GM19238 (cell line): ENCODE data around the gene PAQR4.

Source experiments
- DNase-seq: peaks from one replicate; pipeline ENCODE4 v3.0.0; 2011; ENCODE audit warnings: low spot score; ENCODE audit not compliant: insufficient read length

The PAQR4 gene

GRCh38 chr16:2980227-2981176 is 11.4 kb downstream of the PAQR4 start, which contains the start of gene PKMYT1:
PKMYT1 (minus strand) TSS chr16:2980446; CDS start chr16:2979657, 789 bp downstream.
- peak; percentile 100 for DNase-seq

GRCh38 chr16:2981177-2981898 is 12.2 kb downstream of the PAQR4 start:
- DNase-seq, result no peak

GRCh38 chr16:2981899-2982250 is 12.7 kb downstream of the PAQR4 start:
- no peak for DNase-seq

- no peak for DNase-seq
These were observed 13.3 kb downstream of the PAQR4 start for GRCh38 chr16:2982402-2982801.

- peak; percentile 90 for DNase-seq
These were observed 14.6 kb downstream of the PAQR4 start for GRCh38 chr16:2983706-2984136.

GRCh38 chr16:2985462-2985861 is 16.3 kb downstream of the PAQR4 start:
- no peak for DNase-seq

GRCh38 chr16:2985893-2986355 is 16.8 kb downstream of the PAQR4 start:
- DNase-seq, result no peak

GRCh38 chr16:2986623-2987188 is 17.6 kb downstream of the PAQR4 start:
- no peak for DNase-seq

GRCh38 chr16:2987286-2987685 is 18.1 kb downstream of the PAQR4 start:
- DNase-seq, result no peak

GRCh38 chr16:2987833-2988232 is 18.7 kb downstream of the PAQR4 start:
- DNase-seq, result no peak

- no peak for DNase-seq
These were observed 19.5 kb downstream of the PAQR4 start for GRCh38 chr16:2988590-2989099.

GRCh38 chr16:2990891-2991290 is 21.7 kb downstream of the PAQR4 start:
- DNase-seq, result no peak

GRCh38 chr16:2991566-2992261 is 22.6 kb downstream of the PAQR4 start:
- no peak for DNase-seq

GRCh38 chr16:2992383-2993081 is 23.4 kb downstream of the PAQR4 start:
- DNase-seq, result no peak

GRCh38 chr16:2996298-2996697 is 27.1 kb downstream of the PAQR4 start:
- no peak for DNase-seq

GRCh38 chr16:2999929-3000328 is 30.8 kb downstream of the PAQR4 start:
- DNase-seq, result no peak

- no peak for DNase-seq
These were observed 31.4 kb downstream of the PAQR4 start for GRCh38 chr16:3000540-3000939.

GRCh38 chr16:3001316-3001715 is 32.2 kb downstream of the PAQR4 start:
- no peak for DNase-seq

- DNase-seq, result peak; percentile 100
These were observed 34.6 kb downstream of the PAQR4 start for GRCh38 chr16:3003582-3004270.

GRCh38 chr16:3004319-3004718 is 35.2 kb downstream of the PAQR4 start:
- no peak for DNase-seq
